H1 (cell line): ENCODE results near the gene ITIH1. TPM values are rescaled to one million over a fixed set of nuclear protein-coding genes. Genes with fewer than 3 reads are reported as not detected.

Experiments
- CTCF ChIA-PET: fragments of 300-600 bp; sonication (Branson Sonifier 250); formaldehyde crosslinking; loops from one replicate; lab custom pipeline; 2021; ENCODE audit not compliant: partially characterized antibody; lab: Charles Lee
- POLR2A ChIA-PET: fragments of 300-600 bp; sonication (Branson Sonifier 250); formaldehyde crosslinking; loops from one replicate; lab custom pipeline; 2021; ENCODE audit warnings: inconsistent platforms; ENCODE audit not compliant: partially characterized antibody; lab: Charles Lee
- DNase-seq, 2 experiments: peaks; one replicate each; pipeline versions ENCODE4 v3.0.0 to v3.0.0-alpha.2; 2010 to 2022; ENCODE audit warnings: low spot score in 2 of 2, low read depth in 1 of 2, mixed read lengths in 1 of 2
- FAIRE-seq: peaks from 2 replicates; lab custom pipeline; 2011; peaks lifted over from hg19 to GRCh38; lab: Jason Lieb, UNC
- H2AFZ ChIP-seq: 2 replicates; pipeline ENCODE4 v1.8.1; 2012; ENCODE audit warnings: low read length, inconsistent platforms
- H2AK5ac ChIP-seq: 2 replicates; pipeline ENCODE4 v1.6.1; 2013; ENCODE audit warnings: low read depth, low read length
- H2BK120ac ChIP-seq: replicated peaks from 2 replicates; pipeline ENCODE3; 2013; ENCODE audit warnings: low read depth, low read length, inconsistent platforms
- H2BK12ac ChIP-seq: 2 replicates; pipeline ENCODE4 v1.6.1; 2013; ENCODE audit warnings: low read depth, low read length
- H2BK15ac ChIP-seq: 2 replicates; pipeline ENCODE4 v1.6.1; 2013; ENCODE audit warnings: low read length
- H2BK20ac ChIP-seq: 2 replicates; pipeline ENCODE4 v1.6.1; 2013; ENCODE audit warnings: low read length
- H2BK5ac ChIP-seq: 2 replicates; pipeline ENCODE4 v1.6.1; 2013; ENCODE audit warnings: low read depth, low read length
- H3K14ac ChIP-seq: 2 replicates; pipeline ENCODE4 v1.6.1; 2013; ENCODE audit warnings: inconsistent platforms; ENCODE audit not compliant: insufficient read length
- H3K18ac ChIP-seq: 2 replicates; pipeline ENCODE4 v1.6.1; 2013; ENCODE audit warnings: low read length; ENCODE audit errors: extremely low read depth
- H3K23ac ChIP-seq: 2 replicates; pipeline ENCODE4 v1.6.1; 2013; ENCODE audit warnings: inconsistent platforms; ENCODE audit not compliant: insufficient read length
- H3K23me2 ChIP-seq: 2 replicates; pipeline ENCODE4 v1.6.1; 2013; ENCODE audit warnings: low read depth, low read length
- H3K27ac ChIP-seq: 2 replicates; pipeline ENCODE4 v1.6.1; 2011; ENCODE audit warnings: low read depth, low read length, inconsistent platforms
- H3K27me3 ChIP-seq, 4 experiments: replicated peaks in 1 of 4; 1 replicate in 1 of 4; 2 replicates in 3 of 4; pipeline versions ENCODE4 v1.6.1 to v1.8.1; 2011 to 2013; ENCODE audit warnings: low read length in 3 of 4, mild to moderate bottlenecking in 3 of 4, inconsistent platforms in 2 of 4, mixed read lengths in 2 of 4, moderate library complexity in 1 of 4; ENCODE audit not compliant: control insufficient read depth in 3 of 4, insufficient read depth in 3 of 4; ENCODE audit errors: extremely low read depth in 1 of 4
- H3K36me3 ChIP-seq, 4 experiments: 2 replicates each; pipeline versions ENCODE4 v1.6.1 to v1.8.1; 2011 to 2013; ENCODE audit warnings: mild to moderate bottlenecking in 4 of 4, low read length in 3 of 4, moderate library complexity in 2 of 4, control low read depth in 1 of 4, inconsistent platforms in 1 of 4; ENCODE audit not compliant: insufficient read depth in 4 of 4, control insufficient read depth in 2 of 4
- H3K4ac ChIP-seq: replicated peaks from 2 replicates; pipeline ENCODE3; 2013; ENCODE audit warnings: low read length, low read depth, mixed read lengths, inconsistent platforms; ENCODE audit not compliant: insufficient read length
- H3K4me1 ChIP-seq, 4 experiments: replicated peaks in 1 of 4; 1 replicate in 1 of 4; 2 replicates in 3 of 4; pipeline versions ENCODE4 v1.6.1 to v1.8.1; 2011 to 2013; ENCODE audit warnings: low read length in 3 of 4, inconsistent platforms in 2 of 4, mixed read lengths in 1 of 4; ENCODE audit not compliant: insufficient read depth in 4 of 4, control insufficient read depth in 3 of 4
- H3K4me2 ChIP-seq, 2 experiments: 2 replicates each; pipeline versions ENCODE4 v1.6.1 to v1.8.1; 2011 to 2013; ENCODE audit warnings: low read depth in 2 of 2, low read length in 2 of 2, control low read depth in 1 of 2, inconsistent platforms in 1 of 2, mild to moderate bottlenecking in 1 of 2; ENCODE audit not compliant: insufficient read depth in 1 of 2
- H3K4me3 ChIP-seq, 4 experiments: fragments of 200-600, 300-600 bp in 1 of 4; sonication (generic), shearing (Covaris generic), sonication (Bioruptor Twin) in 1 of 4; 2 replicates each; pipeline versions ENCODE4 v1.5.1 to v1.8.1; 2011 to 2016; ENCODE audit warnings: low read length in 4 of 4, low read depth in 3 of 4, control low read depth in 2 of 4, inconsistent platforms in 2 of 4, mild to moderate bottlenecking in 2 of 4, mixed read lengths in 1 of 4, moderate library complexity in 1 of 4; ENCODE audit not compliant: insufficient read depth in 2 of 4; ENCODE audit errors: extremely low read depth in 1 of 4
- H3K56ac ChIP-seq: replicated peaks from 2 replicates; pipeline ENCODE3; 2013; ENCODE audit warnings: low read depth, mild to moderate bottlenecking, mixed read lengths, low read length, inconsistent platforms; ENCODE audit not compliant: insufficient read length
- H3K79me1 ChIP-seq: 2 replicates; pipeline ENCODE4 v1.6.1; 2013; ENCODE audit warnings: low read depth, low read length, control low read depth
- H3K79me2 ChIP-seq, 2 experiments: 2 replicates each; pipeline versions ENCODE4 v1.6.1 to v1.8.1; 2012 to 2013; ENCODE audit warnings: low read length in 2 of 2, mild to moderate bottlenecking in 2 of 2, inconsistent platforms in 1 of 2; ENCODE audit not compliant: insufficient read depth in 2 of 2, control insufficient read depth in 1 of 2
- H3K9ac ChIP-seq, 4 experiments: replicated peaks in 1 of 4; 1 replicate in 1 of 4; 2 replicates in 3 of 4; pipeline versions ENCODE4 v1.6.1 to v1.8.1; 2011 to 2013; ENCODE audit warnings: low read depth in 3 of 4, low read length in 3 of 4, control low read depth in 2 of 4, mild to moderate bottlenecking in 2 of 4, moderate library complexity in 2 of 4, inconsistent platforms in 1 of 4; ENCODE audit errors: extremely low read depth in 1 of 4
- H3K9me3 ChIP-seq, 2 experiments: 2 replicates each; pipeline versions ENCODE4 v1.6.1 to v1.8.1; 2012 to 2013; ENCODE audit warnings: mild to moderate bottlenecking in 2 of 2, moderate library complexity in 2 of 2, control low read depth in 1 of 2, inconsistent platforms in 1 of 2, low read depth in 1 of 2, low read length in 1 of 2, mixed read lengths in 1 of 2; ENCODE audit not compliant: insufficient read depth in 2 of 2
- H4K20me1 ChIP-seq, 2 experiments: replicated peaks in 1 of 2; 2 replicates each; pipeline versions ENCODE3 to v1.8.1; 2011 to 2013; ENCODE audit warnings: inconsistent platforms in 2 of 2, low read length in 2 of 2, mild to moderate bottlenecking in 1 of 2; ENCODE audit not compliant: insufficient read depth in 2 of 2, control insufficient read depth in 1 of 2
- H4K5ac ChIP-seq: 2 replicates; pipeline ENCODE4 v1.6.1; 2013; ENCODE audit warnings: low read length, low read depth, mixed read lengths, inconsistent platforms; ENCODE audit not compliant: insufficient read length
- H4K8ac ChIP-seq: 2 replicates; pipeline ENCODE4 v1.8.0; 2013; ENCODE audit warnings: mild to moderate bottlenecking, moderate library complexity, low read length, inconsistent platforms; ENCODE audit not compliant: insufficient read depth; ENCODE audit errors: extremely low read depth
- H4K91ac ChIP-seq: replicated peaks from 2 replicates; pipeline ENCODE3; 2013; ENCODE audit warnings: low read length, mixed read lengths, inconsistent platforms; ENCODE audit not compliant: insufficient read length
- CBX8 ChIP-seq: fragments of 300-800, 300-1000 bp; sonication (generic); IDR thresholded peaks from 2 replicates; pipeline ENCODE4 v1.7.1; 2016; ENCODE audit warnings: low read depth, low read length, borderline replicate concordance
- CEBPB ChIP-seq: IDR thresholded peaks from 2 replicates; pipeline ENCODE4 v1.6.1; 2012; ENCODE audit warnings: low read depth, low read length
- EGR1 ChIP-seq: IDR thresholded peaks from 2 replicates; pipeline ENCODE4 v1.6.1; 2011; ENCODE audit warnings: low read depth, low read length, borderline replicate concordance
- FOSL1 ChIP-seq: IDR thresholded peaks from 2 replicates; pipeline ENCODE4 v1.6.1; 2011; ENCODE audit warnings: mild to moderate bottlenecking, low read depth, low read length, moderate library complexity; ENCODE audit not compliant: insufficient read depth
- HDAC2 ChIP-seq, 2 experiments: fragments of 300-600 bp in 1 of 2; sonication (generic) in 1 of 2; IDR thresholded peaks; 2 replicates each; pipeline ENCODE4 v1.6.1; 2011 to 2012; ENCODE audit warnings: low read depth in 2 of 2, low read length in 2 of 2, mild to moderate bottlenecking in 2 of 2, moderate library complexity in 2 of 2, borderline replicate concordance in 1 of 2, inconsistent platforms in 1 of 2
- MAFK ChIP-seq: IDR thresholded peaks from 2 replicates; pipeline ENCODE4 v1.6.1; 2012; ENCODE audit warnings: low read depth, mild to moderate bottlenecking, improper control_type of control experiment, low read length
- NRF1 ChIP-seq: IDR thresholded peaks from 2 replicates; pipeline ENCODE4 v1.6.1; 2011; ENCODE audit warnings: mild to moderate bottlenecking, low read depth, low read length, improper control_type of control experiment
- RAD21 ChIP-seq, 2 experiments: IDR thresholded peaks in 1 of 2; conservative IDR thresholded peaks in 1 of 2; 2 replicates each; pipeline ENCODE4 v1.6.1; 2011; ENCODE audit warnings: low read depth in 2 of 2, low read length in 2 of 2, improper control_type of control experiment in 1 of 2, inconsistent platforms in 1 of 2, mild to moderate bottlenecking in 1 of 2, moderate library complexity in 1 of 2
- RBBP5 ChIP-seq: IDR thresholded peaks from 2 replicates; pipeline ENCODE4 v1.7.1; 2012; ENCODE audit warnings: low read depth, mild to moderate bottlenecking, inconsistent platforms, low read length, moderate library complexity, borderline replicate concordance
- SIN3A ChIP-seq, 2 experiments: IDR thresholded peaks in 1 of 2; conservative IDR thresholded peaks in 1 of 2; 2 replicates each; pipeline ENCODE4 v1.6.1; 2011 to 2012; ENCODE audit warnings: low read length in 2 of 2, improper control_type of control experiment in 1 of 2, low read depth in 1 of 2, mild to moderate bottlenecking in 1 of 2
- SP1 ChIP-seq: IDR thresholded peaks from 2 replicates; pipeline ENCODE4 v1.6.1; 2011; ENCODE audit warnings: low read depth, low read length
- SRF ChIP-seq: IDR thresholded peaks from 2 replicates; pipeline ENCODE4 v1.6.1; 2011; ENCODE audit warnings: mild to moderate bottlenecking, low read depth, low read length, moderate library complexity
- YY1 ChIP-seq: IDR thresholded peaks from 2 replicates; pipeline ENCODE4 v1.6.1; 2011; ENCODE audit warnings: low read depth, mild to moderate bottlenecking, low read length
- WGBS, 2 experiments: shearing (Covaris generic) in 1 of 2; methylation state at CpG; one replicate each; pipeline versions ENCODE4 v1.1.6 to v1.1.7; 2013 to 2015; ENCODE audit warnings: low lambda C conversion rate in 2 of 2, mixed read lengths in 2 of 2, inconsistent platforms in 1 of 2, low coverage in 1 of 2, missing lambda C conversion rate in 1 of 2; ENCODE audit not compliant: insufficient replicate concordance in 2 of 2, insufficient coverage in 1 of 2, insufficient read length in 1 of 2; ENCODE audit errors: extremely low coverage in 1 of 2, missing lambda C conversion rate in 1 of 2; 5-methylcytosine and 5-hydroxymethylcytosine counted together
- polyA plus RNA-seq, 7 experiments: library from polyadenylated mRNA; depleted of rRNA in 3 of 7; stranded (reverse) in 5 of 7; unstranded in 2 of 7; fragments of >200 nt in 5 of 7; fragments of 200-250 nt in 2 of 7; gene quantifications; 1 replicate in 5 of 7; 2 replicates in 1 of 7; 4 replicates in 1 of 7; pipeline versions ENCODE4 v1.2.1 to v1.2.3, GENCODE V29; 2011 to 2013; ENCODE audit warnings: missing spikeins in 2 of 7, mixed read lengths in 2 of 7
- total RNA-seq: library from RNA; stranded (reverse); fragmentation: NEBNext Ultra II Directional; extraction: Animal tissue kit (Norgen Biotek cat#: 25700); gene quantifications from 2 replicates; pipeline ENCODE4 v1.2.1, GENCODE V29; 2021

ITIH1 gene
- total and polyA plus RNA-seq, 2 of the 8 experiments (the other 6 are each of a cell fraction or from before 2014, with no cell fraction given) = not detected

DNA sequence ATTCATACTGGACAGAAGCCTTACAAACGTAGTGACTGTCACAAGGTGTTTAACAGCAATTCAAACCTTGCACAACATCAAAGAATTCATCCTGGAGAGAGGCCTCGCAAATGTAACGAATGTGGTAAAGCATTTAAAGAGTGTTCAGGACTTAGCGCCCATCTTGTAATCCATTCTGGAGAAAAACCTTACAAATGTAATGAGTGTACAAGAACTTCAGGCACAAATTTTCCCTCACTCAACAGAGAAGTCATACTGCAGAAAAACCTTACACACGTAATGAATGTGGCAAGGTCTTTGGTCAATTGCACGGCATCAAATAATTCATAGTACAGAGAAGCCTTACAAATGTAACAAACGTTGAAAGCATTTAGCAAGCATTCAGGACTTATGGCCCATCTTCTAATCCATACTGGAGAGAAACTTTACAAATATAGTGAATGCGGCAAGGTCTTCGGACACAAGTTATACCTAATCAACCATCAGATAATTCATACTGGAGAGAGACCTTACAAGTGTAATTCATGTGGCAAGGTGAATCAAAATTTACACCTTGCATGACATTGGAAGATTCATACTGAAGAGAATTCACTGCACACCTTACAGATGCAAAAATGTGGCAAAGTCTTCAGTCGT, 44.0 kb upstream of the ITIH1 start:
- no peak overlapping the region for H2AK5ac ChIP-seq
- no peak overlapping the region for H2BK120ac ChIP-seq
- no peak overlapping the region for H2BK20ac ChIP-seq
- no peak overlapping the region for H3K9ac ChIP-seq
- CTCF ChIA-PET = no interaction called here
- no peaks in the 10 kb centered on the region for H3K9me3 ChIP-seq
- H3K23ac ChIP-seq = no peak overlapping the region
- H4K91ac ChIP-seq = no peak overlapping the region
- FAIRE-seq (peak; percentile 45), DNase-seq (no peak)
- peaks cover 2 to 47% (median 30%) of the 10 kb centered on the region in 4 experiments; a peak in 6 of 8 replicates for H3K36me3 ChIP-seq
- no peak overlapping the region for H3K18ac ChIP-seq
- no peak overlapping the region for H3K4me3 ChIP-seq
- H3K79me2 ChIP-seq = no peaks in the 10 kb centered on the region
- no peaks in the 10 kb centered on the region for H3K4me1 ChIP-seq
- H3K27me3 ChIP-seq = no peaks in the 10 kb centered on the region
- H4K5ac ChIP-seq = no peak overlapping the region
- H2BK5ac ChIP-seq = no peak overlapping the region
- H3K79me1 ChIP-seq = no peaks in the 10 kb centered on the region
- WGBS, 2 experiments = 82% methylated on average over 10 of the region's 10 CpGs; no CpG with 5 or more reads in 1 of the 2 experiments
- no peak overlapping the region for H4K8ac ChIP-seq
- H4K20me1 ChIP-seq = no peaks in the 10 kb centered on the region
- POLR2A ChIA-PET = no interaction called here
- no peak overlapping the region for H3K4me2 ChIP-seq
- H2AFZ ChIP-seq = no peak overlapping the region
- no peak overlapping the region for H3K4ac ChIP-seq
- H3K23me2 ChIP-seq = no peaks in the 10 kb centered on the region
- no peak overlapping the region for H3K27ac ChIP-seq
- no peak overlapping the region for H3K14ac ChIP-seq
- H2BK15ac ChIP-seq = no peak overlapping the region
- no peak overlapping the region for H2BK12ac ChIP-seq
- no peak overlapping the region for H3K56ac ChIP-seq
- TF ChIP-seq CBX8 (no peak), FOSL1 (no peak), MAFK (no peak), EGR1 (no peak), YY1 (no peak), RAD21 (IDR thresholded peaks at IDR 0.05 in 1 of 2, conservative IDR thresholded peaks at IDR 0.05 in 1 of 2; ENCODE audit: low read depth in 2 of 2, low read length in 2 of 2) (no peak), SP1 (no peak), SIN3A (conservative IDR thresholded peaks at IDR 0.05 in 1 of 2, IDR thresholded peaks at IDR 0.05 in 1 of 2; ENCODE audit: low read depth in 1 of 2, low read length in 2 of 2) (no peak), CEBPB (no peak), SRF (no peak), HDAC2 (IDR thresholded peaks at IDR 0.05; ENCODE audit: borderline replicate concordance in 1 of 2, low read depth in 2 of 2, low read length in 2 of 2) (no peak), RBBP5 (no peak), NRF1 (no peak)
